Measurements from ENCODE around the gene LRSAM1.
"Not testable (repeated sequence)": the region's sequence is repeated elsewhere in the genome, so short reads cannot be mapped to it uniquely, and the experiment has no call there.

Gene LRSAM1

GRCh38 chr9:127463382-127463781, 12.1 kb downstream of the LRSAM1 start:
- DNase-seq, result no peak

GRCh38 chr9:127463911-127464310, 12.6 kb downstream of the LRSAM1 start:
- DNase-seq, result no peak

GRCh38 chr9:127466407-127466917, 15.2 kb downstream of the LRSAM1 start:
- not testable (repeated sequence) for DNase-seq

- DNase-seq, result no peak
These were observed 16.3 kb downstream of the LRSAM1 start for GRCh38 chr9:127467621-127468020.

- no peak for DNase-seq
These were observed 19.4 kb downstream of the LRSAM1 start for GRCh38 chr9:127470662-127471061.

- no peak for DNase-seq
These were observed 22.2 kb downstream of the LRSAM1 start for GRCh38 chr9:127473501-127473900.

- no peak for DNase-seq
These were observed 22.6 kb downstream of the LRSAM1 start for GRCh38 chr9:127473932-127474331.

- DNase-seq, result no peak
These were observed 23.3 kb downstream of the LRSAM1 start for GRCh38 chr9:127474592-127474991.

GRCh38 chr9:127479507-127480081, 28.3 kb downstream of the LRSAM1 start:
- DNase-seq, result no peak

- no peak for DNase-seq
These were observed 31.4 kb downstream of the LRSAM1 start for GRCh38 chr9:127482662-127483061.

GRCh38 chr9:127485995-127486394, 34.7 kb downstream of the LRSAM1 start:
- no peak for DNase-seq

- no peak for DNase-seq
These were observed 37.6 kb downstream of the LRSAM1 start for GRCh38 chr9:127488946-127489345.

- no peak for DNase-seq
These were observed 38.3 kb downstream of the LRSAM1 start for GRCh38 chr9:127489471-127490115.

GRCh38 chr9:127490535-127491230, 39.4 kb downstream of the LRSAM1 start:
- DNase-seq, result no peak

GRCh38 chr9:127491516-127491915, 40.2 kb downstream of the LRSAM1 start:
- DNase-seq, result no peak

- no peak for DNase-seq
These were observed 41.3 kb downstream of the LRSAM1 start for GRCh38 chr9:127492616-127493015.

GRCh38 chr9:127493592-127494303, 42.4 kb downstream of the LRSAM1 start:
- no peak for DNase-seq

GRCh38 chr9:127494304-127494702, 43.0 kb downstream of the LRSAM1 start:
- DNase-seq, result no peak

GRCh38 chr9:127495884-127496555, 44.7 kb downstream of the LRSAM1 start:
- DNase-seq, result no peak

GRCh38 chr9:127496974-127497373, 45.7 kb downstream of the LRSAM1 start:
- no peak for DNase-seq

- DNase-seq, result no peak
These were observed 46.5 kb downstream of the LRSAM1 start for GRCh38 chr9:127497656-127498290.

GRCh38 chr9:127498298-127498697, 47.0 kb downstream of the LRSAM1 start:
- no peak for DNase-seq

All from bone marrow (tissue), 2 donors.